Cortex of kidney (tissue), 1 donor: ENCODE data around the gene LRIG1.

Experiments used
- DNase-seq: peaks from one replicate; lab custom pipeline; 2025; lab: John Stamatoyannopoulos, UW

LRIG1 gene

DNA sequence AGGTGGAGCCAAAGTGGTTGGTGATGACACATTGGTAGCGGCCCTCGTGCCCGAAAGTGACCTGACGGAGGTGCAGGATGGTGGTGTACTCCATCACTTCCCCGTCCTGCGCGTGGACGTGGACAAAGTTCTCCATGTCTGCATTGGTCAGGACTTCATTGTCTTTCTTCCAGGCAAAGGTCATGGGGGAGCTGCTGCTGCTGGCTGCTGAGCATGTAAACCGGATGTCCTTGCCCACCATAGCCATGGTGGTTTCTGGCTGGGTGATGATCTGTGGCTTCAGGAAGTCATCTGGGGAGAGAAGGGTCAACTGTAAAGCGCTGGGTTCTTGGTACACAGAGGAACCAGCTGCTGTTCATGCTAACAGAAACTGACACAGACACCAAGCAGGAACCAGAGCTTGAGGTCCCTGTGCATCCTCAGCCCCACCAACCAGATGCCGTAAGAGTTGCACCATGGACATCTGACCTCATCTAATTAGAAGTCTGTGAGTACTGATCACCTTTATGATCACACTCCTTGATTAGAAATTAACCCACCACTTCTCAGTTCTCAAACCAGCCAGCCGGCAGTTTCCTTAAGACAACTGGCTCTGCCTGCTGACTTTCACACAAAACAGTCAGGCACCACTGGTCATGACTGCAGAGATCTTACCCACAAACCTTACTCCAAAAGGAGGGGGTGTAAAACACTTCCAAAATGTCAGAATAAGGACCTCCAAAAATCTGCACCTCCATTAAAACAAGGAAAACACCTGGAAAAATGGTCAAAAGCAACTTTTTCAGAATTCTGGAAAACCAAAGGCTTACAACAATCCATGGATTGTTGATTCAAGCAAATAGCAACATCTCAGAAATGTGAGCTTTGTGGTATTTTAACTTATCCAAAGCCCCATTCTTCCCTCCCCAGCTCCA, 114.6 kb downstream of the LRIG1 start:
- no peak for DNase-seq

DNA sequence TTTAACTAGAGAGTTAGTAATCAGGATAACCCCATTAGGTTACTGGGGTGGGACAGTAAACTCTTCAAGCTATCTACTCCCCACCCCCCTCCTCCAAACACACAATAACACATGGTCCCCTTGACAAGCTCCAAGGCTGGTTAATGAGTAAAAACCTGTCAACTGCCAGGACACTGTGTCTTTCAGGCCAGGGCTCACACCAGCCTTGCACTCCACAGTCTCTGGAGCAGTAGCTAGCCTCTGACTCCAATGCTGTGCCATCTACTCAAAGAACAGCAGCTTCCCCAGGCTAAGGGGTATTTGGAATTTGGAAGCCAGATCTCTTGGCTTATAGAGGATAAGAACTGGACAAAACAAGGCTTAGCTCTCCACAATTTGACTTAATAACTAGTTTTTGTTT, 115.8 kb downstream of the LRIG1 start:
- DNase-seq, result no peak

DNA sequence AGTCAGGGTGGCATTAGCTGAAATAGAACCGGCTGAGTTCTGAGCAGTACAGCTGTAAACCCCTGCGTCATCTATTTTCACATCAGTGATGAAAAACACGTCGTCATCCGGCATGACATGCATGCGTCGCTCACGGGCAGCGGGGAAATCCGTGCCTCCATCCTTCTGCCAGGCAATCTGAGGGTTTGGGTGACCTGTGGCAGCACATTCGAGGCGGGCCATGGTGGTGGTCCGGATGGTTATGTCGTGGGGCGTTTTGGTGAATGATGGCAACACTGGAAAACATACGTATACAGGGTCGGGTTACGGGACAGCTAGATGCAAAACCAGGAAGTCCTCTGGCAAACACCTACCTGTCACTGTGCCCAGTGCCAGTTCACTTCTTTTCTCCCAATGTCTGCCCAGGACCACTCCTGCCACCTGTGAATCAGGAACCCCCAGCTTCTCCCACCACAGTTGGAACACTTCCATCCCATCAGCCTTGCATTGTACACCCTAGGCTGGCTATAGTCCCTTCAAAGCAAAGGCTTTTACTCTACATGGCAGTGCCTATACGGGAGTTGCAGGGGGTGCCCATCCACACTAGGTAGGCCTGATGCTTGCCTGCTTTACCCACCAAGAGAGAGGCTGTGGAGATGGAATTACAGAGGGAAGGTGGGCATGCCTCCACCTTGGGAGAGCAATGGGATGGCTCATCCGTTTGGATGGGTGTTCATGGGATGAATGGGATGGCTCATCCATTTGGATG, 116.7 kb downstream of the LRIG1 start:
- no peak for DNase-seq

DNA sequence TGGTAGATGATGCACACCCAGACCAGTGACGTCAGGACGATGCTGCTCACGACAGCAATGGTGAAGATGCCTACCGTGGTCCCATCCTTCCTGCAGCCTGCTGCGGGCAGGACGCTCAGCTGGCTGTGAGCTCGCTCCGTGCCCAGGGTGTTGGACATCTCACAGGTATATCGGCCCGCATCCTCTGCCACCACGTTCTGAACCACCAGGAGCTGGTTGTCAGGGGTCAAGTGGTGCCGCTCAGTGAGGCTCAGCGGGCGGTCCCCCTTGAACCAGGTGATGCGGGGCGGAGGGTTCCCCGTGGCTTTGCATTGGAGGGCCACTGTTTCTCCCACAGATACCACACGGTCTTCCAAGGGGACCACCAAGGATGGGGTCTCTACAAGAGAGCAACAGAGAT, 117.8 kb downstream of the LRIG1 start:
- no peak for DNase-seq

DNA sequence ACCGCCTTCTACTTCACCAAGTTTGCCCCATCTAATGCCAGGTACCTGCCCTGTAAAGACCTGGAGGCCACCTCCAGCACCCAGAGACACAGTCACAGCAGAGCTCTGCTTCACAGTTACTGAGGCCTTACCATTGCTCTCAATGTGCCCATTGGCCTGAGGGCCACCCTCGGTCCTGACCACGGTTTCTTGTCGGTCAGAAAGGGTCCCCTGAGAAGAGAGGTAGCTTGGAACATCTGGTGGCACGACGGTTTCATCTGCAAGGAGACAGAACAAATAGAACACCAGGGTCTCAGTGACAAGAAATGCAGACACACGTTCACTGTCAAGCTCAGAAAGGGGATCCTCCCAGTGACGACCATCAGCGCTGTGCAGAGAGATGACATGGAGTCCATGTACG, 118.7 kb downstream of the LRIG1 start:
- DNase-seq, result no peak

DNA sequence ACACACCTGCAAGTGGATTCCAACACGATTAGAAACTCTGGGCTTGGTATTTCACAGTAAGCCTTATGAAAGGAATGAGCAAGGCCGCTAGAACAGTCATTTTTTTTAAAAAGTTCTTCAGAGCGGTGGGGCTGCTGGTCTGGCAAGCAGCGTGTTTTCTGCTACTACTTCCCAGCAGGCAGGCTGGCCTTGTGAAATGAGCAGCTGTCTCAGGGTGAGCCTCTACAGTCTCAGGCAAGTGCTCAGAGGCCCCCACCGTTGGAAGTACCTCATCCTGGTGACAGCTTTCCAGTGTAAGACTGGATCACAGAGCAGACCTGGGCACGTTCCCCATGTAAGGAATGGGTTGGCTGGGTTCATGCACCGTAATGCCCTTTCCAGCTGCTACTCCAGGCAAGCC, 119.2 kb downstream of the LRIG1 start:
- no peak for DNase-seq

DNA sequence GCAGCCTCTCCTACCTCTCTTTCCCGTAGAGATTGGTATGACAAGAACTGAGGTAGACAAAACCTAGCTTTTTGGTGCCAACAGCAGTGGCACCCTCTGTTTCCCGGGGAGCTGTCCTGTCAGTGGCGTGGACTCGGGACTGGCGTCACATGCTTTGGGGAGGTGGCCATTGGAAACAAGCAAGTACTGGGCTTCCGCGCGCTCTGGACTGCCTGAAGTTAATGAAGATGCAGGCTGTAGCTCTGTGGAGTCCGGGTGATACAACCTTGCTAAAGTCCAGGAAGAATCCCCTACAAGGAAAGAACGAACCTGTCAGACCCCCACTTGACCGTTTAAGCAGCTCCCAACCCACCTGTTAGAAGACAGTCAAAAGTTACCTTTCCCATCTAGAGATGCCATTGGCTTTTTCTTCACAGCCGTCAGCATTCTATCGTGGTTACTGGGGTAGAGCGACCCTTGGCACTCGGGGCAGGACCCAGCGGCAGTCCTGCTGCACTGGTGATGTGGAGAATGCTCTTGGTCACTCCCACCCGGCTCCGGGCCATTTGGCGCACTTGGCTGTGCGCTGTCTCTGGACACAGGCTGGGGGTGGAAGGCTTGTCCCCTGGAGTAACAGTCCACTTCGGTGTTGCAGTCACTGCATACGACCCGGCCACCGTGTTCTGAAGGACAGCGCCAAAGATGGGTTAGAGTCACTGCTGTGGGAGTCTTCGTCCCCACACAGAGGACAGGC, 120.5 kb downstream of the LRIG1 start:
- DNase-seq, result no peak

DNA sequence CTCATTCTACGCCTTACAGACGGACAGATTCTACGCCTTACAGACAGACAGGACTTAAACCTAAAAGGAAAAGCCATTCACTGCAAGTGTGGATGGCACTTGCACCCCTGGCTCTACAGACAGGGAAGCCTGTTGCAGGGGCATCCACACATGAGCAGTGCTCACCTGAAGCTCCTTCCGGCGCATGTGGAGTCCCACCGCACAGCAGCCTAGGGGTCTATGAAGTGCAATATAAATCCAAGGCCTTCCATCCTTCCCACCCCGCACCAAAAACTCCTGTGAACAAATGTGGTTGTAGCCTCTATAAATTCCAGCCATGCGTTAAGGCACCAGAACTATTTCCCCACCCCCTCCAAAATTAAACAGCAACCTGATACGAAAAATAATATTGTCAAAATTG, 121.3 kb downstream of the LRIG1 start:
- DNase-seq, result no peak

DNA sequence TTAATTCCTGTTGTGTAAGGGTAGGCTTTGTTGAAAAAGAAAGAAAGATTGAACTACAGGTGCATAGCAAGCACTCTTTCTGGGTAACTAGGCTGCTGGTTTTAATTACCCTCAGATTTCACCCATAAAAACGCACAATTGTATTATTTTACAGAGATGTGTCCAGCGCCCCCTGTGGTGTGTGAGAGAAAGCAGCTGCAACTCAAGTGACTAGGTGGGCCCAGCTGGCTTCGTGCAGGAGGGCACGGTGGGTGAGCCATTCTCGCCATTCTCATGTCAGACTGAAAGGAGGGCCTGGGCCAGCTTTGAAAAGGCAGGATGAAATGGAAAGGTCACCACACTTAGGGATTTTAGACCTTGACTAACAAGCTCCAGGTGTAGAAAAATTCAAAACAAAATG, 122.6 kb downstream of the LRIG1 start:
- DNase-seq, result no peak

DNA sequence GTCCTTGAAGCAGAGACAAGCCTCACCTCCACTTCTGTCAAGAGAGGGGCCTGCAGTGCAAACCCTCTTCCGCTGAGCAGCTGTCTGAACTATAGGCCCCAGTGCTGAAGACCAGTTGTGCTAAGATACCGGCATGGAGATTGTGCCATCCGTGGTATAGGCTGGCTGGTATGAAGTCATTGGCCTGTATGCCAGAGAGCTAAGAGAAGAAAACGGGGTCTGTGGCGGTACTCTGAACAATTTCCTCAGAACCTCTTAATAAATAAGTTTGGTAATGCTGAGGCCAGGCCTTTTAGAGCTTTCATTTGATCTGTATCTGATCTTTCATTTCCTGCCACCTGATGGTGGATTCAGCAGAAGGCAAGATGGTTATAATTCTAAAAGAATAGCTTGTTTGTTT, 123.0 kb downstream of the LRIG1 start:
- DNase-seq, result no peak

DNA sequence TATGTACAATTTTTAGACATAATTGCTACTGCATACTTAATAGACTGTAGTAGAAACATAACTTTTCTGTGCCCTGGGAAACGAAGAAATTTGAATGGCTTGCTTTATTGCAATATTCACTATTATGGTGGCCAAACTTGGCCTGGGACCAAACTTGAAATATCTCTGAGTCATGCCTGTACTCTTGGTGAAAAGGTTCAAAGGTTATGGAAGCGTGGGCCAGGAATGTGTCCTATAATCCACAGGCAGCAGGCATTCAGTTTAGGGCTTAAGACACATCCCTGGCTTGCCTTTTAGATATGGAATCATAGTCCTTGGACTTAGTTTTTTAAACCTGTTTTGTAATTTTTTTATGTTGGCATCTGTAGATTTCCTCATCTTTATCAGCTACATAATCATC, 124.3 kb downstream of the LRIG1 start:
- DNase-seq, result no peak

DNA sequence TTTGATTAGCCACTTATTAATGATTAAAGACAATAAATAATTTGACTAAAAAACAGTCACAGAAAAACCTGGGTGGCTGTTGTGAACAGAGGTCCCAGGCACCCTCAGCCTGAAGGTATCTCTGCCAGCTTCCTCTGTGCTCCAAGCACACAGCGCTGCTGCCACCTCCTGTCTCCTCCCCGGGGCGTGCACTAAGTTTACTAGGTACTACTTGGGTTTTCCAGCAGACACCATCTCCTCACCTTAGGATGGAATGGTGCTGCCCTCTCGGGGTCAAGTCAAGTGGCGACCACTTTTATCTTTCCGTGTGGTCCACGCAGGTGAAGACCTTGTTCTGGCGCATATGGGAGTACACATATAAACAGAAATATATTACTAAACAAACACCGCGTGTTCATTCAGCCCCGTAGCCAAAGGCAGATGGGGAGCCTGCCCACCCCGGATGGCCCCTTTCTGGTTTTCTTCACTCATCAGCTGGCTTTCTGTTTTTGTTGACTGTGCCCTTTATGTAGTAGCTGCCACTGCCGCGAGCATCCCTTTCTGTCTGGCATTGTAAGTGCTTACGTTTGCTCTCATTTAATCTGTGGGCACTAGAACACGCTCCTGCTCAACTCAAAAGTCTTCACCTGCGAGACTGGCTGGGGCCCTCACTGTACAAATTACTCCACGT, 128.0 kb downstream of the LRIG1 start:
- no peak for DNase-seq

DNA sequence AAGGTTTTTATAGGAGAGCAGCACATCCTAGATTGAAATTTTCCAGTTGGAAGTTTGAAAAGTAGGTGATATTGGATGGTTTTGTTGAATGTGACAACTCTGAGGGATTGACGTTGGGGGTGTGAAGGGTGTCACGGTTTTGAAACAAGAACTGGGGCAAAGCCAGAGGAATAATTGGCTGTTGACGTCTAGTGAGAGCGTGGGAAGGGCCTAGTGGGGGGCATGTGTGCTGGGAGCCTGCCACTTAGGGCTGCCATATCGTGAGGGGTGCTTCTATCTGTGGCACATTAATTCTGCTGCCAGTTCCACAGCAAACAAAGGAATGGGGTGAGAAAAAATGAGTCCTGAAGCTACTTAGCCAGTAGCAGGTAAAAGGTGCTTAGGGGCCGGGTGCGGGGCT, 129.4 kb downstream of the LRIG1 start:
- DNase-seq, result no peak

DNA sequence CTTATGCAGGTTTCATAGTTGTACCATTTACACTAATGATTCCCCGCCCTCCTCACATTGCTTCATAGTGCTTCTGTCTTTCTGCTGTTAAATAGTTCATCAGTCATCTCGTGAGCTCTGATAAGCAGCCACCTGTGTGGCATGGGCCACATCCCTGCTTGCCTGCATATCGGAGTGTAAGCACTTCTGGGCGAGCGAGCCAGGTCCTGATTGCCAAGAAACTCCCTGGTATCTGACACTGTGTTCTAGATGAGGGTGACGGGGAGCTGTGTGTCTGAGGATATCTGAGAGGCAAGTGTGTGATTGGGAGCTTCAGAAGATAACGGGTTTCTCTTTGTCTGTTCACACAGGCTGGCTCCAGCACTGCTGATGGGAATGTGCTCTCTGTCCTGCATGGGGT, 130.6 kb downstream of the LRIG1 start:
- no peak for DNase-seq

DNA sequence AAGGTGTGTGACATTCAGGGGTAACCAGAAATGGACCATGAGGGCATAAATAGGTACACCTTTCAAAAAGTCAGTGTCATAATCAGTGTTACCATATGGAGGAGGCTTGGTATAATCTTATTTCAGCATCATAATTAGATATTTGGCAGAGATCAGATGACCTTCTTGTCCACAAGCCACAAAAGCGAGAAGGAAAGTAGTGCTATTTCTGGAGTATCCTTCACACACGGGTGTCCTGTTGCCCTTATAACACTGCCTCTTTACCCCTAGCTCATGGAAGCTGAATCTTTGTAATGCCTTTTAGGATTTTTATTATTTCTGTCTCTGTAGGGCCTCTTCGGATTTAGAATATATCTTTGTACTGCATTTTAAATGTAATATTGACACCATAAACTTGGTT, 132.8 kb downstream of the LRIG1 start:
- no peak for DNase-seq

DNA sequence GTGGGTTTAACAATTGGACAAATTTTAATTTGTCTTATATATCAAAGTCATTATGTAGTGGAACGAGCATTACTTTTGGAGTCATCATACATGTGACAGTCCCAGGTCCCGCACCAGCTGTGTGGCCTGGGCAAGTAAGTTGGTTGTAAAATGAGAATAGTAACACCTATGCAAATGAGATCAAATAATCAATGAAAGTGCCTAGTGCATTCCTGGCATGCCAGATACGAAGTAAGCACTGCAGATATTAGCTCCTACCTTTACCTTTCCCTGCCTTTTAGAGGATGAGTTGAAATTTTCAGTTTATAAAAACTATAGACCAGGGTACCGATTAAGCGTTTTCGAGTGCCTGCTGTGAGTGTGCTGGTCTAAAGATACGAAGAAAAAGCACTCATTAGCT, 134.1 kb downstream of the LRIG1 start:
- DNase-seq, result no peak

DNA sequence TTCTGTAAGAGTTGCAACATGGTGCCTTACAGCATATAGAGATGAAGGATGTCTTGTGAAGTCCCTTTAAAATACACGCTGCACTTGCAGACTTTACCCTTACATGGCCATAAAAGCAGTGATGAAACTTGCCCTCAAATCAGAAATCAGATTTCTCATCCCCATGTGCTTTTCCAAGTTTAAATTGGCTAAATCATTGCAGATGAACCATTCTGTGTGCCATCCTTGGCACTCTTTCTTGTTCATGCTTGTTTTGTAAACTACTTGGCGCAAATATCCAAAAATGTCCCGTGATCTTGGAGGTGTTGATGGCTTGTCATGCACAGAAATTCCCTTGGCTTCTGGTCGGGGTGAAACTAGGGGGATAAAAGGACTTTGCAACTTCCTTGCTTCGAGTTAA, 135.7 kb downstream of the LRIG1 start:
- no peak for DNase-seq

DNA sequence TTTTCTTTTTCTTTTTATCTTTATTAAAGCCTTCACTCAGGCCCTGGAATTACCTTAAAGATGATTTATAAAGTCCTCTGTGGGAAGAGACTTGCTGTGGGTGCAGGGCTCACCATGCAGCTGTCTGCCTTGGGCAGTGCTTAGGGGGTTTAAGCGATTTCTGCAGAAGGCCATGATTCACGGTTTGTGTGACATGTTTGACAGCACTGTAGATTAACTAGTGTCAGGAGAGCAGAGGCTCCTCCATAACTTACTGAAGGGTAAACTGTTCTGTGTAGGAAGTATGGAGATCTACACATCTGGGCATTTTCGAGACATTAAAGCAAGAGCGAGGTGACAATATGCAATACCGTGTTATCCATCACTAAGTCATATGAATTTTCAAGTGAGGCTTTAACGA, 137.7 kb downstream of the LRIG1 start:
- no peak for DNase-seq

DNA sequence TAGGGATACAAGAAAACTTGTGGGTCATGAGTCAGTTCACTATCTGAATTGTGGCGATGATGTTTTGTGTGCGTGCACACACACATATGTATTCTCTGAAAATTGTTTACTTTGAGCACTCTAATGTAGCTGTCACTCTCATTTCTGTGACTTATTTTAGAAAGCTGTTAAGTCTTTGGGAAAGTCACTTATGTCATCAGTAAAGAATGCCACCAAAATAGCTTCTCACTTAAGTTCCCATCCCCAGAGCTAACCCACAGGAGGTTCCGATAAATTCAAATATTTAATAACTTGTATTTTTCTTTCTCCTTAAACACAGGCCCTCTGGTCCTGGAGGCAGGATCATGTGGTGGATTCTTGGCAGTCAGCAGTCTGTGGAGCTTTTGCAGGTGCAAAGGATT, 138.3 kb downstream of the LRIG1 start:
- no peak for DNase-seq

DNA sequence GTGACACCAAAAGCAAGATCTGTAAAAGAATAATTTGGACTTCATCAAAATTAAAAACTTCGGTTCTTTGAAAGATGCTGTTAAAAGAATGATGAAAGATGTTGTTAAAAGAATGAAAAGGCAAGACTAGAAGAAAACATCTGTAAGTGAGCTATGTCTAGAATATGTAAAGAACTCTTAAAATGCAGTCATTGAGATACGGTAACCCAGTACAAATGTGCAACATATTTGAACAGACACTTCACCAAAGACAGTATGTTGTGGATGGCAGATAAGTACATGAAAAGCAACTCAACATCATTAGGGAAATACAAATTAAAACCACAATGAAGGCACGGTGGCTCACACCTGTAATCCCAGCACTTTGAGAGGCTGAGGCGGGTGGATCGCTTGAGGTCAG, 139.5 kb downstream of the LRIG1 start:
- no peak for DNase-seq

DNA sequence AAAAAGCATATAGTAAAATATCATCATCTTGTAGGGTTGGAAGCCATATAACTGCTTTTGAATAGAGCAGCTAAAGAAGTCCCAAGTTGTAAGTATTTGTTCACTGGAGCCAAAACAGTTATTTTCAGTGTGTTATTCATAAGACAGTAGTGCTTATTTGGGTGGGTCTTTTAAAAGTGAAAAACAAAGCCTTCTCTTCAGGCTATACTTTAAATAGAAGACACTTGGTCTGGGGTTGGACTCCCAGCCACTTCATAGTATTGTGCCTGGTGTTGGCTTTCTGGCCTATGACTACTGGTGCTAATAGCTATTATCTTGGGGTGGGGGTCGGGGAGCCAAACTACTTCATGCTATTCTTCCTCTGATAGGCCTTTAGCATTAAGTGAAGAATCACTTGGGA, 144.8 kb downstream of the LRIG1 start:
- DNase-seq, result no peak

DNA sequence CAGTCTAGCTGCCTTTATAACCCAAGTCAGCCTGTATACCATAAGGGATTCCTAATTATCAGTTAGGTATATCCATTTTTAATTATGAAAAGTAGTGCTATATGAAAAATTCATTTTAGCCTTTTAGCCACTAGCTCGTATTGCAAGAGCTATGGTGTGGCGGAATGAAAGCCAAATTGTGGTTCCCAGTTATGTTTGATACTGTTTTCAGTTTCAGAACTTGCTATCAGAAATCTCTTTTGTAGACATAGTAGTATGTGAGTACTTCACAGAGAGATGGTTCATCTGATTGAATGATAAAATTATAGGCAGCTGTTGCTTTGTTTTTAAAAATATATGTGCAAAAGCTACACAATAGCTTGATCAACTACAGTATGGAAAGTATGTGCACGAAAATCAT, 145.4 kb downstream of the LRIG1 start:
- no peak for DNase-seq
